22Rv1 (cell line): ENCODE data around the gene GID8.

Source experiments
- ZFX ChIP-seq: fragments of 450-650 bp; IDR thresholded peaks from 2 replicates; pipeline ENCODE4 v1.6.1; 2017; ENCODE audit warnings: antibody characterized with exemption, borderline replicate concordance
- TF ChIP-seq, protein P1 (sequence below): fragments of 450-650 bp; IDR thresholded peaks from 2 replicates; pipeline ENCODE4 v1.5.1; 2017; ENCODE audit warnings: mild to moderate bottlenecking

DNA sequence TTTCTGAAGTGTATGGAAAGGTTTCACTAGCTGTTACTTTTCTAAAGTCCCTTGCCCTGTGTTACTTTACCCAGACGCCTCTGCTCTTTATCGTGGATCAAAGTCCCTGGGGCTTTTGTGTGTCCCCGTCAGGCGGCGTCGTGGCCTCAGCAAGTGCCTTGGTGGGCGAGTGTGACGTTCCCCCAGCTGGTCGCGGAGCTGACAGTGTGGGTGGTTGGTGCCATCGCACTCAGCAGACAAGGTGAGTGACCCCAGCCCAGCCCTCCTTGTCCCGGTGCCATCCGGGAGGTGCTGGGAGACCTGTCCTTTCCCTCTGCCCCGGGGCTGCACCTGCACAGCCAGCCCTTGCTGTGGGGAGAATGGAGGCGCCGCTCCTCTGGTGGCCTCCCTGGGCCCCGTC, 49.0 kb upstream of the GID8 start:
- TF ChIP-seq, protein P1, sequence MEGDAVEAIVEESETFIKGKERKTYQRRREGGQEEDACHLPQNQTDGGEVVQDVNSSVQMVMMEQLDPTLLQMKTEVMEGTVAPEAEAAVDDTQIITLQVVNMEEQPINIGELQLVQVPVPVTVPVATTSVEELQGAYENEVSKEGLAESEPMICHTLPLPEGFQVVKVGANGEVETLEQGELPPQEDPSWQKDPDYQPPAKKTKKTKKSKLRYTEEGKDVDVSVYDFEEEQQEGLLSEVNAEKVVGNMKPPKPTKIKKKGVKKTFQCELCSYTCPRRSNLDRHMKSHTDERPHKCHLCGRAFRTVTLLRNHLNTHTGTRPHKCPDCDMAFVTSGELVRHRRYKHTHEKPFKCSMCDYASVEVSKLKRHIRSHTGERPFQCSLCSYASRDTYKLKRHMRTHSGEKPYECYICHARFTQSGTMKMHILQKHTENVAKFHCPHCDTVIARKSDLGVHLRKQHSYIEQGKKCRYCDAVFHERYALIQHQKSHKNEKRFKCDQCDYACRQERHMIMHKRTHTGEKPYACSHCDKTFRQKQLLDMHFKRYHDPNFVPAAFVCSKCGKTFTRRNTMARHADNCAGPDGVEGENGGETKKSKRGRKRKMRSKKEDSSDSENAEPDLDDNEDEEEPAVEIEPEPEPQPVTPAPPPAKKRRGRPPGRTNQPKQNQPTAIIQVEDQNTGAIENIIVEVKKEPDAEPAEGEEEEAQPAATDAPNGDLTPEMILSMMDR: no peak
- no peak for TF ChIP-seq ZFX
